ENCODE results near the gene KLRD1.

The KLRD1 gene

GRCh38 chr12:10307630-10308029 is at the start of gene KLRD1:
Gene KLRD1, plus strand, starts transcription at chr12:10307870. Its CDS starts 208 bp downstream, at chr12:10308078.
- Histone ChIP-seq H3K27me3 (ENCODE audit: control insufficient read depth, insufficient read depth, low read length) (no peaks in the 10 kb centered on the region), H3K9me3 (ENCODE audit: control insufficient read depth, insufficient read depth, low read depth, low read length) (peaks cover 4% of the 10 kb centered on the region; the same call in 1 of the 2 replicates), H3K36me3 (ENCODE audit: control insufficient read depth, insufficient read depth, low read length) (no peaks in the 10 kb centered on the region), H3K9ac (ENCODE audit: low read length) (no peak within 1 kb of the TSS), H3K4me3 (ENCODE audit: low read depth, low read length) (no peak within 1 kb of the TSS), H3K4me1 (ENCODE audit: control insufficient read depth, insufficient read depth, low read length) (peaks cover 6% of the 10 kb centered on the region; the same call in 1 of the 2 replicates), H3K27ac (ENCODE audit: low read depth, low read length) (no peak within 1 kb of the TSS)

GRCh38 chr12:10260927-10261326 is 46.7 kb upstream of the KLRD1 start:
- Histone ChIP-seq H3K4me3 (ENCODE audit: low read depth, low read length) (no peak overlapping the region), H3K4me1 (ENCODE audit: control insufficient read depth, insufficient read depth, low read length) (no peaks in the 10 kb centered on the region), H3K9ac (ENCODE audit: low read length) (no peak overlapping the region)

GRCh38 chr12:10268037-10268436 is 39.6 kb upstream of the KLRD1 start:
- Histone ChIP-seq H3K9me3 (ENCODE audit: control insufficient read depth, insufficient read depth, low read depth, low read length) (no peaks in the 10 kb centered on the region), H3K36me3 (ENCODE audit: control insufficient read depth, insufficient read depth, low read length) (no peaks in the 10 kb centered on the region), H3K4me3 (ENCODE audit: low read depth, low read length) (no peak overlapping the region), H3K27ac (ENCODE audit: low read depth, low read length) (no peak overlapping the region), H3K4me1 (ENCODE audit: control insufficient read depth, insufficient read depth, low read length) (no peaks in the 10 kb centered on the region), H3K27me3 (ENCODE audit: control insufficient read depth, insufficient read depth, low read length) (no peaks in the 10 kb centered on the region), H3K9ac (ENCODE audit: low read length) (no peak overlapping the region)

More at GRCh38 chr12:10260927-10261326, 46.7 kb upstream of the KLRD1 start:
- no peaks in the 10 kb centered on the region for H3K9me3 ChIP-seq (ENCODE audit: control insufficient read depth, insufficient read depth, low read depth, low read length)
- no peaks in the 10 kb centered on the region for H3K36me3 ChIP-seq (ENCODE audit: control insufficient read depth, insufficient read depth, low read length)
- no peak overlapping the region for H3K27ac ChIP-seq (ENCODE audit: low read depth, low read length)
- H3K27me3 ChIP-seq (ENCODE audit: control insufficient read depth, insufficient read depth, low read length) = no peaks in the 10 kb centered on the region

GRCh38 chr12:10272467-10272866 is 35.2 kb upstream of the KLRD1 start:
- Histone ChIP-seq H3K4me3 (ENCODE audit: low read depth, low read length) (no peak overlapping the region), H3K27ac (ENCODE audit: low read depth, low read length) (no peak overlapping the region), H3K4me1 (ENCODE audit: control insufficient read depth, insufficient read depth, low read length) (no peaks in the 10 kb centered on the region), H3K27me3 (ENCODE audit: control insufficient read depth, insufficient read depth, low read length) (no peaks in the 10 kb centered on the region), H3K9ac (ENCODE audit: low read length) (no peak overlapping the region), H3K36me3 (ENCODE audit: control insufficient read depth, insufficient read depth, low read length) (no peaks in the 10 kb centered on the region), H3K9me3 (ENCODE audit: control insufficient read depth, insufficient read depth, low read depth, low read length) (no peaks in the 10 kb centered on the region)

GRCh38 chr12:10276774-10277173 is 30.9 kb upstream of the KLRD1 start:
- H3K4me3 ChIP-seq (ENCODE audit: low read depth, low read length) = no peak overlapping the region
- H3K27me3 ChIP-seq (ENCODE audit: control insufficient read depth, insufficient read depth, low read length) = no peaks in the 10 kb centered on the region
- no peaks in the 10 kb centered on the region for H3K9me3 ChIP-seq (ENCODE audit: control insufficient read depth, insufficient read depth, low read depth, low read length)
- no peak overlapping the region for H3K27ac ChIP-seq (ENCODE audit: low read depth, low read length)
- no peaks in the 10 kb centered on the region for H3K36me3 ChIP-seq (ENCODE audit: control insufficient read depth, insufficient read depth, low read length)
- no peak overlapping the region for H3K9ac ChIP-seq (ENCODE audit: low read length)
- no peaks in the 10 kb centered on the region for H3K4me1 ChIP-seq (ENCODE audit: control insufficient read depth, insufficient read depth, low read length)

- no peak overlapping the region for H3K27ac ChIP-seq (ENCODE audit: low read depth, low read length)
Measured at GRCh38 chr12:10278104-10278503, 29.6 kb upstream of the KLRD1 start.

GRCh38 chr12:10279937-10280336 is 27.7 kb upstream of the KLRD1 start:
- H3K9ac ChIP-seq (ENCODE audit: low read length) = no peak overlapping the region
- H3K27ac ChIP-seq (ENCODE audit: low read depth, low read length) = no peak overlapping the region
- H3K4me3 ChIP-seq (ENCODE audit: low read depth, low read length) = no peak overlapping the region
- no peaks in the 10 kb centered on the region for H3K36me3 ChIP-seq (ENCODE audit: control insufficient read depth, insufficient read depth, low read length)
- H3K9me3 ChIP-seq (ENCODE audit: control insufficient read depth, insufficient read depth, low read depth, low read length) = no peaks in the 10 kb centered on the region
- H3K4me1 ChIP-seq (ENCODE audit: control insufficient read depth, insufficient read depth, low read length) = no peaks in the 10 kb centered on the region
- no peaks in the 10 kb centered on the region for H3K27me3 ChIP-seq (ENCODE audit: control insufficient read depth, insufficient read depth, low read length)

More at GRCh38 chr12:10278104-10278503, 29.6 kb upstream of the KLRD1 start:
- no peaks in the 10 kb centered on the region for H3K9me3 ChIP-seq (ENCODE audit: control insufficient read depth, insufficient read depth, low read depth, low read length)
- H3K27me3 ChIP-seq (ENCODE audit: control insufficient read depth, insufficient read depth, low read length) = no peaks in the 10 kb centered on the region
- H3K9ac ChIP-seq (ENCODE audit: low read length) = no peak overlapping the region
- no peaks in the 10 kb centered on the region for H3K36me3 ChIP-seq (ENCODE audit: control insufficient read depth, insufficient read depth, low read length)
- H3K4me1 ChIP-seq (ENCODE audit: control insufficient read depth, insufficient read depth, low read length) = no peaks in the 10 kb centered on the region
- no peak overlapping the region for H3K4me3 ChIP-seq (ENCODE audit: low read depth, low read length)

- no peaks in the 10 kb centered on the region for H3K4me1 ChIP-seq (ENCODE audit: control insufficient read depth, insufficient read depth, low read length)
Measured at GRCh38 chr12:10283027-10283426, 24.6 kb upstream of the KLRD1 start.

GRCh38 chr12:10285919-10286318 is 21.8 kb upstream of the KLRD1 start:
- Histone ChIP-seq H3K36me3 (ENCODE audit: control insufficient read depth, insufficient read depth, low read length) (no peaks in the 10 kb centered on the region), H3K4me3 (ENCODE audit: low read depth, low read length) (no peak overlapping the region), H3K9me3 (ENCODE audit: control insufficient read depth, insufficient read depth, low read depth, low read length) (peaks cover 4% of the 10 kb centered on the region; the same call in 1 of the 2 replicates), H3K27ac (ENCODE audit: low read depth, low read length) (no peak overlapping the region), H3K9ac (ENCODE audit: low read length) (no peak overlapping the region), H3K4me1 (ENCODE audit: control insufficient read depth, insufficient read depth, low read length) (no peaks in the 10 kb centered on the region), H3K27me3 (ENCODE audit: control insufficient read depth, insufficient read depth, low read length) (no peaks in the 10 kb centered on the region)

More at GRCh38 chr12:10283027-10283426, 24.6 kb upstream of the KLRD1 start:
- H3K9me3 ChIP-seq (ENCODE audit: control insufficient read depth, insufficient read depth, low read depth, low read length) = peaks cover 4% of the 10 kb centered on the region; the same call in 1 of the 2 replicates
- no peaks in the 10 kb centered on the region for H3K27me3 ChIP-seq (ENCODE audit: control insufficient read depth, insufficient read depth, low read length)
- no peak overlapping the region for H3K4me3 ChIP-seq (ENCODE audit: low read depth, low read length)
- no peak overlapping the region for H3K27ac ChIP-seq (ENCODE audit: low read depth, low read length)
- no peak overlapping the region for H3K9ac ChIP-seq (ENCODE audit: low read length)
- H3K36me3 ChIP-seq (ENCODE audit: control insufficient read depth, insufficient read depth, low read length) = no peaks in the 10 kb centered on the region

GRCh38 chr12:10289005-10289754 is 18.5 kb upstream of the KLRD1 start:
- no peak overlapping the region for H3K9ac ChIP-seq (ENCODE audit: low read length)
- H3K4me1 ChIP-seq (ENCODE audit: control insufficient read depth, insufficient read depth, low read length) = no peaks in the 10 kb centered on the region
- peaks cover 4% of the 10 kb centered on the region; the same call in 1 of the 2 replicates for H3K9me3 ChIP-seq (ENCODE audit: control insufficient read depth, insufficient read depth, low read depth, low read length)
- H3K27ac ChIP-seq (ENCODE audit: low read depth, low read length) = no peak overlapping the region
- H3K4me3 ChIP-seq (ENCODE audit: low read depth, low read length) = no peak overlapping the region
- no peaks in the 10 kb centered on the region for H3K27me3 ChIP-seq (ENCODE audit: control insufficient read depth, insufficient read depth, low read length)
- H3K36me3 ChIP-seq (ENCODE audit: control insufficient read depth, insufficient read depth, low read length) = no peaks in the 10 kb centered on the region

GRCh38 chr12:10291030-10291429 is 16.6 kb upstream of the KLRD1 start:
- no peak overlapping the region for H3K27ac ChIP-seq (ENCODE audit: low read depth, low read length)
- H3K36me3 ChIP-seq (ENCODE audit: control insufficient read depth, insufficient read depth, low read length) = no peaks in the 10 kb centered on the region

More at GRCh38 chr12:10291030-10291429, 16.6 kb upstream of the KLRD1 start:
- Histone ChIP-seq H3K27me3 (ENCODE audit: control insufficient read depth, insufficient read depth, low read length) (no peaks in the 10 kb centered on the region), H3K4me3 (ENCODE audit: low read depth, low read length) (no peak overlapping the region), H3K4me1 (ENCODE audit: control insufficient read depth, insufficient read depth, low read length) (no peaks in the 10 kb centered on the region), H3K9ac (ENCODE audit: low read length) (no peak overlapping the region), H3K9me3 (ENCODE audit: control insufficient read depth, insufficient read depth, low read depth, low read length) (no peaks in the 10 kb centered on the region; the same call in 1 of the 2 replicates)

Data from HUES6 (cell line).